HepG2 (cell line): ENCODE measurements around the gene ARHGEF38. TPM values are rescaled to one million over a fixed set of nuclear protein-coding genes. Genes with fewer than 3 reads are reported as not detected.

Experiments
- DBP ChIP-seq: sonication (generic); formaldehyde crosslinking; IDR thresholded peaks from 2 replicates; pipeline ENCODE4 v1.4.0; 2020; ENCODE audit warnings: missing genetic modification reagents; ENCODE audit errors: not compliant biosample characterization
- HINFP ChIP-seq: sonication (generic); formaldehyde crosslinking; IDR thresholded peaks from 2 replicates; pipeline ENCODE4 v1.4.0; 2020; ENCODE audit warnings: low read depth, mild to moderate bottlenecking, missing genetic modification reagents
- JUND ChIP-seq: sonication (generic); formaldehyde crosslinking; IDR thresholded peaks from 2 replicates; pipeline ENCODE4 v1.8.0; 2022; ENCODE audit warnings: mild to moderate bottlenecking, missing genetic modification reagents
- MEF2D ChIP-seq: sonication (generic); formaldehyde crosslinking; IDR thresholded peaks from 2 replicates; pipeline ENCODE4 v1.5.1; 2020; ENCODE audit warnings: mild to moderate bottlenecking, missing genetic modification reagents
- MYC ChIP-seq: sonication (generic); formaldehyde crosslinking; IDR thresholded peaks from 2 replicates; pipeline ENCODE4 v1.9.0; 2021; ENCODE audit warnings: missing genetic modification reagents, borderline replicate concordance
- NR1H2 ChIP-seq: sonication (generic); formaldehyde crosslinking; IDR thresholded peaks from 2 replicates; pipeline ENCODE4 v1.8.1; 2022; ENCODE audit warnings: low read depth, missing genetic modification reagents, borderline replicate concordance
- POLR2AphosphoS2 ChIP-seq: IDR thresholded peaks from 2 replicates; pipeline ENCODE4 v1.6.1; 2011; ENCODE audit warnings: low read depth, low read length, improper control_type of control experiment
- RBM39 ChIP-seq: fragments of 200-400 bp; formaldehyde crosslinking; IDR thresholded peaks from one replicate; pipeline ENCODE4 v1.6.1; 2018; ENCODE audit warnings: antibody characterized with exemption, mild to moderate bottlenecking, low read depth, low read length; ENCODE audit not compliant: poor library complexity, severe bottlenecking
- SP2 ChIP-seq: sonication (generic); formaldehyde crosslinking; IDR thresholded peaks from 2 replicates; pipeline ENCODE4 v1.5.1; 2020; ENCODE audit warnings: mild to moderate bottlenecking, missing genetic modification reagents
- TCF7 ChIP-seq: sonication (generic); IDR thresholded peaks from 2 replicates; pipeline ENCODE4 v1.6.1; 2016; ENCODE audit warnings: antibody characterized with exemption, low read depth
- ZBTB20 ChIP-seq: sonication (generic); formaldehyde crosslinking; IDR thresholded peaks from 2 replicates; pipeline ENCODE4 v1.8.1; 2023; ENCODE audit warnings: missing genetic modification reagents, low read depth, mild to moderate bottlenecking, borderline replicate concordance
- ZFP62 ChIP-seq: sonication (generic); formaldehyde crosslinking; IDR thresholded peaks from 2 replicates; pipeline ENCODE4 v1.4.0; 2020; ENCODE audit warnings: missing genetic modification reagents
- ZNF205 ChIP-seq: IDR thresholded peaks from 2 replicates; pipeline ENCODE4 v1.6.1; 2018; ENCODE audit warnings: missing biosample characterization, missing genetic modification reagents
- ZNF207 ChIP-seq: fragments of 450-650 bp; IDR thresholded peaks from 2 replicates; pipeline ENCODE4 v1.6.1; 2016; ENCODE audit warnings: antibody characterized with exemption, borderline replicate concordance
- ZNF264 ChIP-seq: sonication (generic); formaldehyde crosslinking; IDR thresholded peaks from 2 replicates; pipeline ENCODE4 v1.4.0; 2020; ENCODE audit warnings: missing genetic modification reagents
- ZNF460 ChIP-seq: sonication (generic); formaldehyde crosslinking; IDR thresholded peaks from 2 replicates; pipeline ENCODE4 v1.5.1; 2020; ENCODE audit warnings: missing genetic modification reagents, mild to moderate bottlenecking, borderline replicate concordance
- ZNF570 ChIP-seq: sonication (generic); formaldehyde crosslinking; IDR thresholded peaks from 2 replicates; pipeline ENCODE4 v1.4.0; 2020; ENCODE audit warnings: mild to moderate bottlenecking, missing genetic modification reagents, borderline replicate concordance
- ZNF598 ChIP-seq: sonication (generic); formaldehyde crosslinking; IDR thresholded peaks from 2 replicates; pipeline ENCODE4 v1.5.1; 2020; ENCODE audit warnings: mild to moderate bottlenecking, missing genetic modification reagents, borderline replicate concordance
- ZNF737 ChIP-seq: sonication (generic); formaldehyde crosslinking; IDR thresholded peaks from 2 replicates; pipeline ENCODE4 v1.5.0; 2020; ENCODE audit warnings: missing genetic modification reagents, mild to moderate bottlenecking, borderline replicate concordance
- polyA plus RNA-seq, 8 experiments: library from polyadenylated mRNA; depleted of rRNA in 3 of 8; stranded (reverse) in 7 of 8; unstranded in 1 of 8; fragments of >200 nt; fragmentation: Illumina TruSeq in 4 of 8; extraction: Trizol in 4 of 8; gene quantifications; 2 replicates each; pipeline versions ENCODE4 v1.2.1 to v1.2.3, GENCODE V29; 2011 to 2016; ENCODE audit warnings: low read depth in 4 of 8, missing spikeins in 1 of 8, mixed read lengths in 1 of 8; ENCODE audit not compliant: insufficient read depth in 1 of 8
- total RNA-seq, 5 experiments: library from RNA; depleted of rRNA; stranded (reverse); fragments of >200 nt; fragmentation: Illumina TruSeq; extraction: Trizol; gene quantifications; 2 replicates each; pipeline ENCODE4 v1.2.3, GENCODE V29; 2016; ENCODE audit warnings: low read depth in 1 of 5
- TF ChIP-seq, protein P1 (sequence below): sonication (generic); formaldehyde crosslinking; IDR thresholded peaks from 2 replicates; pipeline ENCODE4 v1.8.0; 2022; ENCODE audit warnings: missing genetic modification reagents, mild to moderate bottlenecking, borderline replicate concordance
- TF ChIP-seq, protein P2 (sequence below): sonication (generic); formaldehyde crosslinking; IDR thresholded peaks from 2 replicates; pipeline ENCODE4 v1.9.0; 2021; ENCODE audit warnings: missing genetic modification reagents, borderline replicate concordance
- TF ChIP-seq, protein P3 (sequence below): sonication (generic); formaldehyde crosslinking; conservative IDR thresholded peaks from 2 replicates; pipeline ENCODE4 v1.4.0; 2020; ENCODE audit warnings: missing genetic modification reagents

Gene ARHGEF38
- total and polyA plus RNA-seq, 2 of the 13 experiments (the other 11 are each of a cell fraction or from before 2014, with no cell fraction given): not detected

- peak; percentile 91; the same call in 1 of the 2 replicates for TF ChIP-seq MYC (CRISPR knock-in tag)
- peak; percentile 94 for TF ChIP-seq HINFP
- TF ChIP-seq NR1H2 (CRISPR knock-in tag): peak; percentile 76; the same call in 1 of the 2 replicates
- TF ChIP-seq ZBTB20: peak; percentile 81; the same call in 1 of the 2 replicates
- TF ChIP-seq POLR2AphosphoS2: no peak
- TF ChIP-seq, protein P1, sequence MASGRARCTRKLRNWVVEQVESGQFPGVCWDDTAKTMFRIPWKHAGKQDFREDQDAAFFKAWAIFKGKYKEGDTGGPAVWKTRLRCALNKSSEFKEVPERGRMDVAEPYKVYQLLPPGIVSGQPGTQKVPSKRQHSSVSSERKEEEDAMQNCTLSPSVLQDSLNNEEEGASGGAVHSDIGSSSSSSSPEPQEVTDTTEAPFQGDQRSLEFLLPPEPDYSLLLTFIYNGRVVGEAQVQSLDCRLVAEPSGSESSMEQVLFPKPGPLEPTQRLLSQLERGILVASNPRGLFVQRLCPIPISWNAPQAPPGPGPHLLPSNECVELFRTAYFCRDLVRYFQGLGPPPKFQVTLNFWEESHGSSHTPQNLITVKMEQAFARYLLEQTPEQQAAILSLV (CRISPR knock-in tag): peak; percentile 99
- TF ChIP-seq MEF2D (CRISPR knock-in tag): peak; percentile 83
- TF ChIP-seq DBP (CRISPR knock-in tag): peak; percentile 20
- TF ChIP-seq ZNF460 (CRISPR knock-in tag): peak; percentile 86; the same call in 1 of the 2 replicates
- TF ChIP-seq, protein P2, sequence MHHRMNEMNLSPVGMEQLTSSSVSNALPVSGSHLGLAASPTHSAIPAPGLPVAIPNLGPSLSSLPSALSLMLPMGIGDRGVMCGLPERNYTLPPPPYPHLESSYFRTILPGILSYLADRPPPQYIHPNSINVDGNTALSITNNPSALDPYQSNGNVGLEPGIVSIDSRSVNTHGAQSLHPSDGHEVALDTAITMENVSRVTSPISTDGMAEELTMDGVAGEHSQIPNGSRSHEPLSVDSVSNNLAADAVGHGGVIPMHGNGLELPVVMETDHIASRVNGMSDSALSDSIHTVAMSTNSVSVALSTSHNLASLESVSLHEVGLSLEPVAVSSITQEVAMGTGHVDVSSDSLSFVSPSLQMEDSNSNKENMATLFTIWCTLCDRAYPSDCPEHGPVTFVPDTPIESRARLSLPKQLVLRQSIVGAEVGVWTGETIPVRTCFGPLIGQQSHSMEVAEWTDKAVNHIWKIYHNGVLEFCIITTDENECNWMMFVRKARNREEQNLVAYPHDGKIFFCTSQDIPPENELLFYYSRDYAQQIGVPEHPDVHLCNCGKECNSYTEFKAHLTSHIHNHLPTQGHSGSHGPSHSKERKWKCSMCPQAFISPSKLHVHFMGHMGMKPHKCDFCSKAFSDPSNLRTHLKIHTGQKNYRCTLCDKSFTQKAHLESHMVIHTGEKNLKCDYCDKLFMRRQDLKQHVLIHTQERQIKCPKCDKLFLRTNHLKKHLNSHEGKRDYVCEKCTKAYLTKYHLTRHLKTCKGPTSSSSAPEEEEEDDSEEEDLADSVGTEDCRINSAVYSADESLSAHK (CRISPR knock-in tag): 0 out of 2 replicates have a peak, but pooled peaks have one; percentile 75
- 0 out of 2 replicates have a peak, but pooled peaks have one; percentile 19 for TF ChIP-seq TCF7
- TF ChIP-seq ZNF598: peak; percentile 84
- TF ChIP-seq ZFP62: no peak
- peak; percentile 72 for TF ChIP-seq SP2 (CRISPR knock-in tag)
- peak; percentile 88; the same call in 1 of the 2 replicates for TF ChIP-seq JUND (CRISPR knock-in tag)
- TF ChIP-seq ZNF570 (CRISPR knock-in tag): no peak
- TF ChIP-seq, protein P3, sequence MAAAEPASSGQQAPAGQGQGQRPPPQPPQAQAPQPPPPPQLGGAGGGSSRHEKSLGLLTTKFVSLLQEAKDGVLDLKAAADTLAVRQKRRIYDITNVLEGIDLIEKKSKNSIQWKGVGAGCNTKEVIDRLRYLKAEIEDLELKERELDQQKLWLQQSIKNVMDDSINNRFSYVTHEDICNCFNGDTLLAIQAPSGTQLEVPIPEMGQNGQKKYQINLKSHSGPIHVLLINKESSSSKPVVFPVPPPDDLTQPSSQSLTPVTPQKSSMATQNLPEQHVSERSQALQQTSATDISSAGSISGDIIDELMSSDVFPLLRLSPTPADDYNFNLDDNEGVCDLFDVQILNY (CRISPR knock-in tag): peak; percentile 93
- TF ChIP-seq ZNF737 (CRISPR knock-in tag): no peak
- TF ChIP-seq RBM39: peak; percentile 94
- peak; percentile 96 for TF ChIP-seq ZNF205 (CRISPR knock-in tag)
- TF ChIP-seq ZNF264: peak; percentile 91
- TF ChIP-seq ZNF207: no peak
These were observed 156.0 kb downstream of the ARHGEF38 start, which contains the start of the genes GSTCD and INTS12 (continued) for GRCh38 chr4:105708181-105709080.
